GM12865 (cell line): ENCODE data around the gene SHD.
"Not testable (repeated sequence)": the region's sequence is repeated elsewhere in the genome, so short reads cannot be mapped to it uniquely, and the experiment has no call there.

Experiments
- DNase-seq: peaks from one replicate; pipeline ENCODE4 v3.0.0; 2010; ENCODE audit warnings: low read depth
- H3K4me3 ChIP-seq: 2 replicates; pipeline ENCODE4 v1.5.1; 2011; ENCODE audit warnings: mild to moderate bottlenecking, low read depth, low read length, control low read depth
- CTCF ChIP-seq: IDR thresholded peaks from 2 replicates; pipeline ENCODE4 v1.5.1; 2011; ENCODE audit warnings: low read length, control low read depth, low read depth, inconsistent platforms; ENCODE audit not compliant: insufficient read depth; ENCODE audit errors: missing control alignments

The SHD gene

GRCh38 chr19:4284176-4284958, 5.3 kb downstream of the SHD start:
- no peak for TF ChIP-seq CTCF
- H3K4me3 ChIP-seq: no peak overlapping the region

GRCh38 chr19:4284974-4285373, 5.9 kb downstream of the SHD start:
- no peak overlapping the region for H3K4me3 ChIP-seq
- DNase-seq: no peak

More at GRCh38 chr19:4284176-4284958, 5.3 kb downstream of the SHD start:
- peak; percentile 30 for DNase-seq

GRCh38 chr19:4286141-4286540, 7.1 kb downstream of the SHD start:
- H3K4me3 ChIP-seq, DNase-seq: not testable (repeated sequence)

More at GRCh38 chr19:4284974-4285373, 5.9 kb downstream of the SHD start:
- TF ChIP-seq CTCF: no peak

- no peak for TF ChIP-seq CTCF
- no peak overlapping the region for H3K4me3 ChIP-seq
- no peak for DNase-seq
Measured at GRCh38 chr19:4288091-4288777, 9.2 kb downstream of the SHD start.

- TF ChIP-seq CTCF: no peak
- no peak overlapping the region for H3K4me3 ChIP-seq
- no peak for DNase-seq
Measured at GRCh38 chr19:4291184-4291732, 12.2 kb downstream of the SHD start.

- TF ChIP-seq CTCF: no peak
- H3K4me3 ChIP-seq: no peak overlapping the region
- no peak for DNase-seq
Measured at GRCh38 chr19:4292515-4292914, 13.4 kb downstream of the SHD start.

GRCh38 chr19:4294389-4294788, 15.3 kb downstream of the SHD start:
- DNase-seq: no peak
- H3K4me3 ChIP-seq: no peak overlapping the region
- no peak for TF ChIP-seq CTCF
